CD4-positive, alpha-beta T cell (primary cell): ENCODE data around the gene ROBO2. TPM values are rescaled to one million over a fixed set of nuclear protein-coding genes. Genes with fewer than 3 reads are reported as not detected.

Experiments
- ATAC-seq: fragments of 200-7000 bp; cut with Tn5 transposase; one replicate; pipeline ENCODE4 v1.10.0; 2022; ENCODE audit warnings: mild to moderate bottlenecking; ENCODE audit not compliant: poor library complexity
- CTCF ChIA-PET: fragments of 350-600 bp; sonication (Branson Sonifier 250); formaldehyde crosslinking; loops from one replicate; lab custom pipeline; 2021; ENCODE audit warnings: antibody characterized with exemption, inconsistent platforms; lab: Charles Lee
- POLR2A ChIA-PET: fragments of 350-600 bp; sonication (Branson Sonifier 250); formaldehyde crosslinking; loops from one replicate; lab custom pipeline; 2021; ENCODE audit warnings: antibody characterized with exemption, inconsistent platforms; lab: Charles Lee
- DNase-seq, 14 experiments: peaks; one replicate each; pipeline ENCODE4 v3.0.0-alpha.2; 2013 to 2020; ENCODE audit warnings: mixed read lengths in 2 of 14
- H3K27ac ChIP-seq, 2 donors: one replicate each; pipeline versions ENCODE4 v1.5.1 to v1.7.0; 2013; ENCODE audit warnings: low read length in 2 of 2, low read depth in 1 of 2, mild to moderate bottlenecking in 1 of 2
- H3K27me3 ChIP-seq, 2 experiments: 1 replicate in 1 of 2; 2 replicates in 1 of 2; pipeline versions ENCODE4 v1.6.1 to v1.7.0; 2013; ENCODE audit warnings: low read length in 2 of 2, control low read depth in 1 of 2, mild to moderate bottlenecking in 1 of 2, moderate library complexity in 1 of 2; ENCODE audit not compliant: insufficient read depth in 2 of 2, control insufficient read depth in 1 of 2
- H3K36me3 ChIP-seq: one replicate; pipeline ENCODE4 v1.6.1; 2013; ENCODE audit warnings: low read length, control low read depth; ENCODE audit not compliant: insufficient read depth
- H3K4me1 ChIP-seq: one replicate; pipeline ENCODE4 v1.6.1; 2013; ENCODE audit warnings: low read length, control low read depth; ENCODE audit not compliant: insufficient read depth
- H3K4me3 ChIP-seq: one replicate; pipeline ENCODE4 v1.5.1; 2013; ENCODE audit warnings: mild to moderate bottlenecking, low read length, moderate library complexity
- H3K9me3 ChIP-seq, 2 experiments: 1 replicate in 1 of 2; 2 replicates in 1 of 2; pipeline versions ENCODE4 v1.6.1 to v1.7.0; 2013; ENCODE audit warnings: low read length in 2 of 2, mild to moderate bottlenecking in 2 of 2, control low read depth in 1 of 2, moderate library complexity in 1 of 2; ENCODE audit not compliant: control insufficient read depth in 1 of 2, insufficient read depth in 1 of 2
- H3K27ac Mint-ChIP-seq: one replicate; pipeline ENCODE4 v1.8.0; 2020; ENCODE audit warnings: mixed read lengths
- H3K27me3 Mint-ChIP-seq: one replicate; pipeline ENCODE4 v1.8.0; 2021; ENCODE audit warnings: mixed read lengths
- H3K36me3 Mint-ChIP-seq: one replicate; pipeline ENCODE4 v1.8.0; 2021; ENCODE audit warnings: low read depth, mixed read lengths
- H3K4me1 Mint-ChIP-seq: one replicate; pipeline ENCODE4 v1.8.0; 2021; ENCODE audit warnings: low read depth, mixed read lengths
- H3K4me3 Mint-ChIP-seq: one replicate; pipeline ENCODE4 v1.8.0; 2020; ENCODE audit warnings: mild to moderate bottlenecking, mixed read lengths
- H3K9me3 Mint-ChIP-seq: one replicate; pipeline ENCODE4 v1.8.0; 2020; ENCODE audit warnings: mixed read lengths
- intact Hi-C, 2 experiments: fragments of 100-400 bp; cut with DNase I in 1 of 2; cut with micrococcal nuclease in 1 of 2; formaldehyde crosslinking; loops; one replicate each; pipeline versions ENCODE4 v1.15.1 to v1.9.0; 2023 to 2025; cut with DNase I, micrococcal nuclease
- total RNA-seq, 174 experiments: library from RNA in 2 of 174; stranded (reverse) in 2 of 174; gene quantifications; one replicate each; pipeline ENCODE4 v1.2.3 and lab custom pipeline; 2021 to 2026
- TF ChIP-seq, protein P1 (sequence below): fragments of 200-600 bp; IDR thresholded peaks from one replicate; pipeline ENCODE4 v1.8.0; 2022; ENCODE audit warnings: antibody characterized with exemption, mild to moderate bottlenecking

ROBO2 gene
- total RNA-seq, 2 experiments from 2014 or later: not detected

DNA sequence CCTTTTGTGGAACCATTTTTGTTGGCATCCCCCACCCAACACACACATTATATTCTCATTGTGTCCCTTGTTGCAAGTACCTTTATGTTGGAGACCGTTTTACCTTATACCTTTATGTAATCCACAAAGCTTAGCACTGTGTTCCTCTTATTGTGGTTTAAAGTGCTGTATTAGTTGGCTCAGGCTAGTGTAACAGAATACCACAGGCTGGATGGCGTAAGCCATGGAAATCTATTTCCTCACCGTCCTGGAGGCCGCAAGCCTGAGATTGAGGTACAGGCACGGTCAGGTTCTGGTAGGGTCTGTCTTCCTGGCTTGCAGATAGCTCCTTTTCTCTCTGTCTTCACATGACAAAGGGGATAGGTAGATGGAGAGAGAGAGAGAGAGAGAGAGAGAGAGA lies 302.8 kb downstream of the ROBO2 start:
- POLR2A ChIA-PET: no interaction called here
- Histone ChIP-seq H3K27ac (no peak overlapping the region), H3K4me3 (no peak overlapping the region), H3K9me3 (no peaks in the 10 kb centered on the region), H3K4me1 (no peaks in the 10 kb centered on the region), H3K27me3 (no peaks in the 10 kb centered on the region), H3K36me3 (no peaks in the 10 kb centered on the region)
- TF ChIP-seq, protein P1, sequence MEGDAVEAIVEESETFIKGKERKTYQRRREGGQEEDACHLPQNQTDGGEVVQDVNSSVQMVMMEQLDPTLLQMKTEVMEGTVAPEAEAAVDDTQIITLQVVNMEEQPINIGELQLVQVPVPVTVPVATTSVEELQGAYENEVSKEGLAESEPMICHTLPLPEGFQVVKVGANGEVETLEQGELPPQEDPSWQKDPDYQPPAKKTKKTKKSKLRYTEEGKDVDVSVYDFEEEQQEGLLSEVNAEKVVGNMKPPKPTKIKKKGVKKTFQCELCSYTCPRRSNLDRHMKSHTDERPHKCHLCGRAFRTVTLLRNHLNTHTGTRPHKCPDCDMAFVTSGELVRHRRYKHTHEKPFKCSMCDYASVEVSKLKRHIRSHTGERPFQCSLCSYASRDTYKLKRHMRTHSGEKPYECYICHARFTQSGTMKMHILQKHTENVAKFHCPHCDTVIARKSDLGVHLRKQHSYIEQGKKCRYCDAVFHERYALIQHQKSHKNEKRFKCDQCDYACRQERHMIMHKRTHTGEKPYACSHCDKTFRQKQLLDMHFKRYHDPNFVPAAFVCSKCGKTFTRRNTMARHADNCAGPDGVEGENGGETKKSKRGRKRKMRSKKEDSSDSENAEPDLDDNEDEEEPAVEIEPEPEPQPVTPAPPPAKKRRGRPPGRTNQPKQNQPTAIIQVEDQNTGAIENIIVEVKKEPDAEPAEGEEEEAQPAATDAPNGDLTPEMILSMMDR: no peak
- intact Hi-C loops: no loop called here
- DNase-seq (no peak), ATAC-seq (no peak)
- H3K27me3 Mint-ChIP-seq: no peaks in the 10 kb centered on the region
- CTCF ChIA-PET: no interaction called here
- peaks cover 7% of the 10 kb centered on the region for H3K9me3 Mint-ChIP-seq
- H3K4me3 Mint-ChIP-seq: no peak overlapping the region
- no peaks in the 10 kb centered on the region for H3K4me1 Mint-ChIP-seq
- H3K36me3 Mint-ChIP-seq: no peaks in the 10 kb centered on the region
- no peak overlapping the region for H3K27ac Mint-ChIP-seq

DNA sequence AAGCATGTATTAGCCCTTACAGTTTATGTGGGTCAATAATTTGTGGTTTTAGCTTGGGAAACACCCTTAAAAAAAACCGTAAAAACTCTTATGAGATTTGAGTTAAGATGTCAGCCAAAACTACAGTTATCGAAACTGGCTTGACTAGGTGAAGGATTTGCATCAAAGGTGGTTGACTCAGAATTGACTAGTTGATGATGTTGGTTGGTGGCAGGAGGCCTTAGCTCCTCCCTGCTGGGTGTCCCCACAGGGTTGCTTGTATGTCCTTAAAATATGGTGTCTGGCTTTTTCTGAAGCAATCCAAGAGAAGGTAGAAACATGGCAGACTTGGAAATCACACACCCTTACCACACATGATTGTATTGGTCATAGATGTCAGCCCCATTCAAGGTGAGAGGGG lies 305.1 kb downstream of the ROBO2 start:
- H3K36me3 Mint-ChIP-seq: no peaks in the 10 kb centered on the region
- TF ChIP-seq, protein P1: no peak
- H3K27me3 ChIP-seq: no peaks in the 10 kb centered on the region
- no peak for ATAC-seq
- ChIA-PET CTCF (no interaction called here), POLR2A (no interaction called here)
- H3K4me1 ChIP-seq: no peaks in the 10 kb centered on the region
- H3K9me3 Mint-ChIP-seq: peaks cover 11% of the 10 kb centered on the region
- no peaks in the 10 kb centered on the region for H3K36me3 ChIP-seq
- H3K4me3 ChIP-seq: no peak overlapping the region
- H3K27ac Mint-ChIP-seq: no peak overlapping the region
- no peak overlapping the region for H3K27ac ChIP-seq
- DNase-seq: no peak
- no peaks in the 10 kb centered on the region for H3K4me1 Mint-ChIP-seq
- no peak overlapping the region for H3K4me3 Mint-ChIP-seq
- H3K27me3 Mint-ChIP-seq: no peaks in the 10 kb centered on the region
- intact Hi-C loops: no loop called here
- no peaks in the 10 kb centered on the region for H3K9me3 ChIP-seq

DNA sequence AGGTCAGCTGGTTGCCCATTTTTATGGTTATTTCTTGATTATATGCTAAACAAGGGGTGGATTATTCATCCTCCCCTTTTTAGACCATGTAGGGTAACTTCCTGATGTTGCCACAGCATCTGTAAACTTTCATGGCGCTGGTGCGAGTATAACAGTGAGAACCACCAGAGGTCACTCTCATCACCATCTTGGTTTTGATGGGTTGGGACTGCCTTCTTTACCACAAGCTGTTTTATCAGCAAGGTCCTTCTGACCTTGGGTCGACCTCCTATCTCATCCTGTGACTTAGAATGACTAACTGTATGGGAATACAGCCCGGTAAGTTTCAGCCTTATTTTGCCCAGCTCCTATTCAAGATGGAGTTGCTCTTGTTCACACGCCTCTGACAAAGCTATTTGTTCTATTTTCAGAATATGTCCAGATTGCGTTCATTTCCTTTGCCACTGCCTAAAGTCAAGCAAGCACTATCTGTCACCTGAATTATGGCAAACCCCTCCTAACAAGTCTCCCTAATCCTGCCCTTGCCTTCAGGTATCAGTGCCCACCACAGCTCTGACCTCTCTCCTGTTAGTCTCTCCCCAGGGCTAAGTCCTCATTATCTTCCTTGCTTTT lies 308.5 kb downstream of the ROBO2 start:
- Mint-ChIP-seq H3K27ac (no peak overlapping the region), H3K27me3 (no peaks in the 10 kb centered on the region), H3K4me3 (no peak overlapping the region), H3K9me3 (peaks cover 19% of the 10 kb centered on the region), H3K36me3 (no peaks in the 10 kb centered on the region), H3K4me1 (no peaks in the 10 kb centered on the region)
- H3K27me3 ChIP-seq: no peaks in the 10 kb centered on the region
- no peaks in the 10 kb centered on the region for H3K9me3 ChIP-seq
- intact Hi-C loops: no loop called here
- H3K4me3 ChIP-seq: no peak overlapping the region
- DNase-seq (no peak), ATAC-seq (no peak)
- TF ChIP-seq, protein P1: no peak
- H3K4me1 ChIP-seq: no peaks in the 10 kb centered on the region
- CTCF ChIA-PET: no interaction called here
- H3K36me3 ChIP-seq: no peaks in the 10 kb centered on the region
- H3K27ac ChIP-seq: no peak overlapping the region
- POLR2A ChIA-PET: no interaction called here
